B cell (primary cell): Measurements from ENCODE around the gene CHRNA1. TPM values are rescaled to one million over a fixed set of nuclear protein-coding genes. Genes with fewer than 3 reads are reported as not detected.

Experiments
- ATAC-seq: fragments of 200-7000 bp; cut with Tn5 transposase; one replicate; pipeline ENCODE4 v1.10.0; 2021; ENCODE audit warnings: low read depth, mild to moderate bottlenecking, moderate number of reproducible peaks, moderate library complexity
- CTCF ChIA-PET: fragments of 350-600 bp; sonication (Branson Sonifier 250); formaldehyde crosslinking; loops from one replicate; lab custom pipeline; 2021; ENCODE audit warnings: antibody characterized with exemption, inconsistent platforms; lab: Charles Lee
- POLR2A ChIA-PET: fragments of 350-600 bp; sonication (Branson Sonifier 250); formaldehyde crosslinking; loops from one replicate; lab custom pipeline; 2021; ENCODE audit warnings: antibody characterized with exemption; lab: Charles Lee
- DNase-seq: peaks from one replicate; pipeline ENCODE4 v3.0.0; 2013
- H2AFZ ChIP-seq: 2 replicates; pipeline ENCODE4 v1.6.1; 2012; ENCODE audit warnings: mild to moderate bottlenecking, low read depth, low read length; ENCODE audit not compliant: insufficient read depth, poor library complexity, severe bottlenecking
- H3K27ac ChIP-seq, 2 donors: 1 replicate in 1 of 2; 2 replicates in 1 of 2; pipeline ENCODE4 v1.5.1; 2012 to 2013; ENCODE audit warnings: low read length in 2 of 2, mild to moderate bottlenecking in 2 of 2, moderate library complexity in 1 of 2
- H3K27me3 ChIP-seq, 4 experiments: fragments of 200-600 bp in 1 of 4; sonication (generic) in 1 of 4; replicated peaks in 1 of 4; 1 replicate in 2 of 4; 2 replicates in 2 of 4; pipeline versions ENCODE4 v1.6.1 to v1.7.0; 2013 to 2016; ENCODE audit warnings: low read length in 3 of 4, mild to moderate bottlenecking in 2 of 4, mixed read lengths in 1 of 4, moderate library complexity in 1 of 4; ENCODE audit not compliant: insufficient read depth in 4 of 4, control insufficient read depth in 3 of 4; ENCODE audit errors: control extremely low read depth in 1 of 4
- H3K36me3 ChIP-seq, 2 experiments: replicated peaks in 1 of 2; 1 replicate in 1 of 2; 2 replicates in 1 of 2; pipeline versions ENCODE4 v1.6.1 to v1.7.1; 2013; ENCODE audit warnings: low read length in 1 of 2; ENCODE audit not compliant: insufficient read depth in 2 of 2, control insufficient read depth in 1 of 2; ENCODE audit errors: control extremely low read depth in 1 of 2, extremely low read depth in 1 of 2
- H3K4me1 ChIP-seq, 2 donors: fragments of 200-600 bp in 1 of 2; sonication (generic) in 1 of 2; 1 replicate in 1 of 2; 2 replicates in 1 of 2; pipeline versions ENCODE4 v1.5.1 to v1.6.1; 2013 to 2017; ENCODE audit warnings: low read length in 2 of 2; ENCODE audit not compliant: control insufficient read depth in 2 of 2, insufficient read depth in 2 of 2
- H3K4me2 ChIP-seq: replicated peaks from 2 replicates; pipeline ENCODE3; 2012; ENCODE audit warnings: mild to moderate bottlenecking, low read depth, low read length; ENCODE audit not compliant: poor library complexity, severe bottlenecking
- H3K4me3 ChIP-seq, 5 experiments: fragments of 200-600 bp in 1 of 5; sonication (generic) in 1 of 5; 1 replicate in 3 of 5; 2 replicates in 2 of 5; pipeline versions ENCODE4 v1.5.1 to v1.7.0; 2011 to 2016; ENCODE audit warnings: low read length in 4 of 5, mild to moderate bottlenecking in 4 of 5, low read depth in 2 of 5, control low read depth in 1 of 5, moderate library complexity in 1 of 5; ENCODE audit not compliant: insufficient read depth in 1 of 5; ENCODE audit errors: control extremely low read depth in 1 of 5, extremely low read depth in 1 of 5
- H3K79me2 ChIP-seq: fragments of 200-600 bp; sonication (generic); one replicate; pipeline ENCODE4 v1.6.0; 2016; ENCODE audit warnings: low read length; ENCODE audit not compliant: control insufficient read depth, insufficient read depth
- H3K9ac ChIP-seq: fragments of 200-600 bp; sonication (generic); 2 replicates; pipeline ENCODE4 v1.6.1; 2017; ENCODE audit warnings: mild to moderate bottlenecking, low read length, moderate library complexity
- H3K9me3 ChIP-seq, 3 donors: one replicate each; pipeline versions ENCODE4 v1.6.1 to v1.7.1; 2013; ENCODE audit warnings: low read length in 2 of 3; ENCODE audit not compliant: control insufficient read depth in 2 of 3, insufficient read depth in 1 of 3; ENCODE audit errors: control extremely low read depth in 1 of 3
- H4K20me1 ChIP-seq: 2 replicates; pipeline ENCODE4 v1.6.0; 2012; ENCODE audit warnings: mild to moderate bottlenecking, low read length; ENCODE audit not compliant: insufficient read depth, control insufficient read depth, poor library complexity, severe bottlenecking
- H3K27ac Mint-ChIP-seq: one replicate; pipeline ENCODE4 v1.8.0; 2021; ENCODE audit warnings: mixed read lengths
- H3K27me3 Mint-ChIP-seq: one replicate; pipeline ENCODE4 v1.8.0; 2021; ENCODE audit warnings: mixed read lengths
- H3K4me1 Mint-ChIP-seq: one replicate; pipeline ENCODE4 v1.8.0; 2021; ENCODE audit warnings: mixed read lengths
- H3K4me3 Mint-ChIP-seq: one replicate; pipeline ENCODE4 v1.8.0; 2021; ENCODE audit warnings: mixed read lengths
- H3K9me3 Mint-ChIP-seq: one replicate; pipeline ENCODE4 v1.8.0; 2022; ENCODE audit warnings: mixed read lengths; ENCODE audit not compliant: insufficient read depth
- EZH2 ChIP-seq: IDR thresholded peaks from 2 replicates; pipeline ENCODE4 v1.6.1; 2012; ENCODE audit warnings: borderline replicate concordance, low read depth, mild to moderate bottlenecking, moderate library complexity, low read length; ENCODE audit not compliant: insufficient read depth, poor library complexity, severe bottlenecking
- WGBS: methylation state at CpG from one replicate; pipeline ENCODE4 v1.1.5; 2013; ENCODE audit warnings: missing lambda C conversion rate; ENCODE audit not compliant: insufficient coverage; 5-methylcytosine and 5-hydroxymethylcytosine counted together
- intact Hi-C: fragments of 100-400 bp; cut with micrococcal nuclease; formaldehyde crosslinking; loops from one replicate; pipeline ENCODE4 v1.10.0; 2022
- polyA plus RNA-seq: library from polyadenylated mRNA; depleted of rRNA; stranded (reverse); fragments of >200 nt; gene quantifications from 2 replicates; pipeline ENCODE4 v1.2.3, GENCODE V29; 2012
- total RNA-seq, 2 donors: library from RNA; stranded (reverse); fragments of 120-200 nt in 1 of 2; gene quantifications; 1 replicate in 1 of 2; 2 replicates in 1 of 2; pipeline versions ENCODE4 v1.2.3 to v1.2.4, GENCODE V29; 2013 to 2022
- TF ChIP-seq, protein P1 (sequence below): fragments of 200-600 bp; IDR thresholded peaks from one replicate; pipeline ENCODE4 v1.8.0; 2022; ENCODE audit warnings: antibody characterized with exemption, mild to moderate bottlenecking

CHRNA1 gene
- total and polyA plus RNA-seq, 2 donors (not counting 1 experiment from before 2014, with no cell fraction given), result 0.20 to 0.22 TPM

GRCh38 chr2:174791020-174791419 lies 26.7 kb upstream of the CHRNA1 start:
- no peak for ATAC-seq
- Histone ChIP-seq H3K9me3 (peaks cover 0 to 2% (median 0%) of the 10 kb centered on the region in 3 donors), H2AFZ (no peak overlapping the region), H3K4me3 (no peak overlapping the region), H3K27ac (no peak overlapping the region), H4K20me1 (no peaks in the 10 kb centered on the region), H3K36me3 (no peaks in the 10 kb centered on the region), H3K27me3 (peaks cover 0 to 5% (median 0%) of the 10 kb centered on the region in 4 experiments), H3K4me2 (no peak overlapping the region), H3K79me2 (no peaks in the 10 kb centered on the region), H3K9ac (no peak overlapping the region), H3K4me1 (no peaks in the 10 kb centered on the region)
- no peaks in the 10 kb centered on the region for H3K4me1 Mint-ChIP-seq
- H3K27me3 Mint-ChIP-seq, result peaks cover 18% of the 10 kb centered on the region
- no peaks in the 10 kb centered on the region for H3K9me3 Mint-ChIP-seq
- ChIA-PET CTCF (no interaction called here), POLR2A (interaction anchor here (0.6 kb wide), 1 partner anchor 38 kb away, joined by 3 read pairs; no protein-coding TSS in a partner anchor)
- no peak overlapping the region for H3K27ac Mint-ChIP-seq
- no peak overlapping the region for H3K4me3 Mint-ChIP-seq
- 96% methylated on average over 6 of the region's 8 CpGs for WGBS
- DNase-seq, result no peak
- intact Hi-C loops, result no loop called here
- TF ChIP-seq EZH2, result no peak
- TF ChIP-seq, protein P1, sequence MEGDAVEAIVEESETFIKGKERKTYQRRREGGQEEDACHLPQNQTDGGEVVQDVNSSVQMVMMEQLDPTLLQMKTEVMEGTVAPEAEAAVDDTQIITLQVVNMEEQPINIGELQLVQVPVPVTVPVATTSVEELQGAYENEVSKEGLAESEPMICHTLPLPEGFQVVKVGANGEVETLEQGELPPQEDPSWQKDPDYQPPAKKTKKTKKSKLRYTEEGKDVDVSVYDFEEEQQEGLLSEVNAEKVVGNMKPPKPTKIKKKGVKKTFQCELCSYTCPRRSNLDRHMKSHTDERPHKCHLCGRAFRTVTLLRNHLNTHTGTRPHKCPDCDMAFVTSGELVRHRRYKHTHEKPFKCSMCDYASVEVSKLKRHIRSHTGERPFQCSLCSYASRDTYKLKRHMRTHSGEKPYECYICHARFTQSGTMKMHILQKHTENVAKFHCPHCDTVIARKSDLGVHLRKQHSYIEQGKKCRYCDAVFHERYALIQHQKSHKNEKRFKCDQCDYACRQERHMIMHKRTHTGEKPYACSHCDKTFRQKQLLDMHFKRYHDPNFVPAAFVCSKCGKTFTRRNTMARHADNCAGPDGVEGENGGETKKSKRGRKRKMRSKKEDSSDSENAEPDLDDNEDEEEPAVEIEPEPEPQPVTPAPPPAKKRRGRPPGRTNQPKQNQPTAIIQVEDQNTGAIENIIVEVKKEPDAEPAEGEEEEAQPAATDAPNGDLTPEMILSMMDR, result no peak

GRCh38 chr2:174789001-174789400 lies 24.7 kb upstream of the CHRNA1 start:
- no peak overlapping the region for H2AFZ ChIP-seq
- no peak overlapping the region for H3K4me2 ChIP-seq
- no peaks in the 10 kb centered on the region for H4K20me1 ChIP-seq
- DNase-seq, result no peak
- no peaks in the 10 kb centered on the region for H3K79me2 ChIP-seq
- H3K27me3 ChIP-seq, result peaks cover 0 to 5% (median 0%) of the 10 kb centered on the region in 4 experiments
- ChIA-PET POLR2A (no interaction called here), CTCF (no interaction called here)
- no peak overlapping the region for H3K9ac ChIP-seq
- no peaks in the 10 kb centered on the region for H3K4me1 Mint-ChIP-seq
- intact Hi-C loops, result no loop called here
- WGBS, result 94% methylated on average over 9 of the region's 16 CpGs
- peaks cover 18% of the 10 kb centered on the region for H3K27me3 Mint-ChIP-seq
- no peak overlapping the region for H3K4me3 Mint-ChIP-seq
- TF ChIP-seq, protein P1, result no peak
- no peak for TF ChIP-seq EZH2
- H3K27ac ChIP-seq, result no peak overlapping the region
- no peaks in the 10 kb centered on the region for H3K9me3 Mint-ChIP-seq
- ATAC-seq, result no peak
- peaks cover 0 to 2% (median 0%) of the 10 kb centered on the region in 3 donors for H3K9me3 ChIP-seq
- H3K4me1 ChIP-seq, result no peaks in the 10 kb centered on the region
- no peak overlapping the region for H3K4me3 ChIP-seq
- no peak overlapping the region for H3K27ac Mint-ChIP-seq
- H3K36me3 ChIP-seq, result no peaks in the 10 kb centered on the region
